Osteoblast (primary cell): ENCODE data around the gene AMIGO1. TPM values are rescaled to one million over a fixed set of nuclear protein-coding genes. Genes with fewer than 3 reads are reported as not detected.

Source experiments
- DNase-seq: peaks from one replicate; pipeline ENCODE4 v3.0.0; 2011; ENCODE audit warnings: low spot score, mixed read lengths; ENCODE audit not compliant: insufficient read length; ENCODE audit errors: missing footprints
- H2AFZ ChIP-seq: 2 replicates; pipeline ENCODE4 v1.6.0; 2011; ENCODE audit warnings: mild to moderate bottlenecking, low read length
- H3K27ac ChIP-seq: 2 replicates; pipeline ENCODE4 v1.5.1; 2011; ENCODE audit warnings: mild to moderate bottlenecking, low read depth, low read length, moderate library complexity
- H3K27me3 ChIP-seq: 2 replicates; pipeline ENCODE4 v1.6.0; 2012; ENCODE audit warnings: mild to moderate bottlenecking, control low read depth, inconsistent platforms, low read length, moderate library complexity; ENCODE audit not compliant: insufficient read depth
- H3K36me3 ChIP-seq: 2 replicates; pipeline ENCODE4 v1.5.1; 2011; ENCODE audit warnings: mild to moderate bottlenecking, low read length, control low read depth, moderate library complexity; ENCODE audit not compliant: insufficient read depth
- H3K4me1 ChIP-seq: 2 replicates; pipeline ENCODE4 v1.5.1; 2011; ENCODE audit warnings: mild to moderate bottlenecking, low read length, control low read depth, moderate library complexity; ENCODE audit not compliant: insufficient read depth
- H3K4me2 ChIP-seq: 2 replicates; pipeline ENCODE4 v1.6.0; 2011; ENCODE audit warnings: mild to moderate bottlenecking, low read length; ENCODE audit not compliant: insufficient read depth
- H3K4me3 ChIP-seq: fragments of 200-600 bp; sonication (generic); 3 replicates; pipeline ENCODE4 v1.5.1; 2012; ENCODE audit warnings: mild to moderate bottlenecking, low read length, inconsistent platforms; ENCODE audit not compliant: insufficient read depth
- H3K79me2 ChIP-seq: 2 replicates; pipeline ENCODE4 v1.6.0; 2012; ENCODE audit warnings: mild to moderate bottlenecking, low read length, control low read depth, inconsistent platforms; ENCODE audit not compliant: insufficient read depth
- H3K9me3 ChIP-seq: 2 replicates; pipeline ENCODE4 v1.5.1; 2011; ENCODE audit warnings: low read depth, low read length, control low read depth
- H4K20me1 ChIP-seq: 2 replicates; pipeline ENCODE4 v1.6.0; 2012; ENCODE audit warnings: mild to moderate bottlenecking, low read length, control low read depth; ENCODE audit not compliant: insufficient read depth
- total RNA-seq: library from RNA; depleted of rRNA; stranded (reverse); fragments of >200 nt; gene quantifications from 2 replicates; pipeline ENCODE4 v1.2.3, GENCODE V29; 2012
- TF ChIP-seq, protein P1 (sequence below): IDR thresholded peaks from 2 replicates; pipeline ENCODE4 v1.5.1; 2011; ENCODE audit warnings: mild to moderate bottlenecking, low read depth, low read length, moderate library complexity; ENCODE audit errors: extremely low read depth

Gene AMIGO1, protein sequence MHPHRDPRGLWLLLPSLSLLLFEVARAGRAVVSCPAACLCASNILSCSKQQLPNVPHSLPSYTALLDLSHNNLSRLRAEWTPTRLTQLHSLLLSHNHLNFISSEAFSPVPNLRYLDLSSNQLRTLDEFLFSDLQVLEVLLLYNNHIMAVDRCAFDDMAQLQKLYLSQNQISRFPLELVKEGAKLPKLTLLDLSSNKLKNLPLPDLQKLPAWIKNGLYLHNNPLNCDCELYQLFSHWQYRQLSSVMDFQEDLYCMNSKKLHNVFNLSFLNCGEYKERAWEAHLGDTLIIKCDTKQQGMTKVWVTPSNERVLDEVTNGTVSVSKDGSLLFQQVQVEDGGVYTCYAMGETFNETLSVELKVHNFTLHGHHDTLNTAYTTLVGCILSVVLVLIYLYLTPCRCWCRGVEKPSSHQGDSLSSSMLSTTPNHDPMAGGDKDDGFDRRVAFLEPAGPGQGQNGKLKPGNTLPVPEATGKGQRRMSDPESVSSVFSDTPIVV
- 2.1 and 2.5 TPM in 2 replicates for total RNA-seq

DNA sequence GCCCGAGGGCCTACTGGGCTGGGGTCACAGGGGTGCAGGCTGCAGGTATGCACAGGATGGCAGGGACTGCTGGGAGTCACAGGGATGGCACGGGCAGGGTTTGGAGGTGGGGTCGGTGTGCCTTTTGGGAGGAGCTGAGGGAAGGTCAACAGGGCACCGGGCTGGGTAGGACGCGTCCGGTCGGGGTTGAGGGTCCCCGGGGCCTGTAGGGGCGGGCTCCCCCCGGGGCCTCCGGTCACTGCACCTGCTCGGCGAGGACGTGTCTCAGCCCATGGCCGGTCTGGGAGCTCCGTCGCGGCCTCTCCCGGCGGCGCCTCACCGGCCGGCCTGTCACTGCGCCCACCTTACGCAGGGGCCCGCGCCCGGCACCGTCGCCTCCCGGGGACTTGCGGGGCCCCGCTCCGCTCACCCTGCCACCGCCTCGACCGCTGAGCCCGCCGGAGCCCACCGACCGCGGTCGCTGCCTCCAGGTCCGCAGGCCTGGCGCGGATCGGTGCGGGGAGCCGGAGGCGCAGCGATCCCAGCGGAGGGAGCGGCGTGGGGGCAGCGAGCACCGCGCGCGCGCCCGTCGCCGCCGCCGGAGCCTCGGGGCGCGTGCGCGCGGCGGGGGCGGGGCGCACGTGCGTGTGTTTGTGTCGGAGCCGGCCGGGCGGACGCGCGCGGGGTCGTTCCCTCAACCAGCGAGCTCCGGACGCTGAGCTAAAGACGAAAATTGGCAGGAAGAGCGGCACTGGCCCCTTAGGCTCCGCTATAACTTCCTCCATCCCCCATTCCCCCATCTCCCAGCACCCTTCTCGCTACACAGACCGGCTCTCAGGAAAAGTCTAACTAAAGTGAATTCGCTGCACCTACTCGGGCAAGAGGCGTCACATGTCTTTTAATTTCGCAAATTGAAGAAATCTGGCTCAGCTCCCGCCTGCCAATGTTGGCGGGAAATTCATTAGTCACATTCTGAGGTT lies at the start of gene AMIGO1:
AMIGO1 (minus strand) TSS at position 552 of the 959 bp plus-strand sequence. CDS start 815 bp downstream, outside the sequence.
- Histone ChIP-seq H4K20me1 (no peaks in the 10 kb centered on the region), H3K4me3 (peak within 1 kb of the TSS; percentile 77), H3K4me2 (peak within 1 kb of the TSS; percentile 94), H2AFZ (peak within 1 kb of the TSS; percentile 92), H3K36me3 (no peaks in the 10 kb centered on the region), H3K9me3 (no peaks in the 10 kb centered on the region), H3K27ac (no peak within 1 kb of the TSS), H3K4me1 (peaks cover 7% of the 10 kb centered on the region), H3K27me3 (peaks cover 11% of the 10 kb centered on the region), H3K79me2 (no peaks in the 10 kb centered on the region)
- TF ChIP-seq, protein P1, sequence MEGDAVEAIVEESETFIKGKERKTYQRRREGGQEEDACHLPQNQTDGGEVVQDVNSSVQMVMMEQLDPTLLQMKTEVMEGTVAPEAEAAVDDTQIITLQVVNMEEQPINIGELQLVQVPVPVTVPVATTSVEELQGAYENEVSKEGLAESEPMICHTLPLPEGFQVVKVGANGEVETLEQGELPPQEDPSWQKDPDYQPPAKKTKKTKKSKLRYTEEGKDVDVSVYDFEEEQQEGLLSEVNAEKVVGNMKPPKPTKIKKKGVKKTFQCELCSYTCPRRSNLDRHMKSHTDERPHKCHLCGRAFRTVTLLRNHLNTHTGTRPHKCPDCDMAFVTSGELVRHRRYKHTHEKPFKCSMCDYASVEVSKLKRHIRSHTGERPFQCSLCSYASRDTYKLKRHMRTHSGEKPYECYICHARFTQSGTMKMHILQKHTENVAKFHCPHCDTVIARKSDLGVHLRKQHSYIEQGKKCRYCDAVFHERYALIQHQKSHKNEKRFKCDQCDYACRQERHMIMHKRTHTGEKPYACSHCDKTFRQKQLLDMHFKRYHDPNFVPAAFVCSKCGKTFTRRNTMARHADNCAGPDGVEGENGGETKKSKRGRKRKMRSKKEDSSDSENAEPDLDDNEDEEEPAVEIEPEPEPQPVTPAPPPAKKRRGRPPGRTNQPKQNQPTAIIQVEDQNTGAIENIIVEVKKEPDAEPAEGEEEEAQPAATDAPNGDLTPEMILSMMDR, result no peak
- DNase-seq, result peak; percentile 98

DNA sequence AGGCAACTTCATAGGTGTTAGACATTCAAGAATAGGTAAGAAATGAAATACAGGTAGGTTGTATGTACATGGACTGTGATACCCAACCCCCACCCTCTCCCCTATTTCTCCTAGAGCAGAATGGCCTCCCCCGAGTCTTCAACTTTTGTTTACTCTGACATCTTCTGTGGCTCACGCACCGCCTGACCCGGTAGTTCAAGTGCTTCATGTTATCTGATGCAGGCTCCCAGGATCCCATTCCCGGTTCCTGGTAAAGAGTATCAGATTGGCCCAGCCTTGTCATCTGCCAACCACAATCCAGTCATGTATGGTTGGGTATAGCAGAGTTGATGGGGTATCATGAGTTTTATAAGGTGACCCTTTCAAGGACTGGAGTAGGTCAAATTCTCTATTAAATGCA lies 48.0 kb upstream of the AMIGO1 start:
- Histone ChIP-seq H3K4me3 (no peak overlapping the region), H3K4me2 (no peak overlapping the region), H2AFZ (no peak overlapping the region), H3K79me2 (peaks cover 100% of the 10 kb centered on the region), H3K27me3 (no peaks in the 10 kb centered on the region), H3K9me3 (no peaks in the 10 kb centered on the region), H4K20me1 (peaks cover 77% of the 10 kb centered on the region), H3K27ac (no peak overlapping the region), H3K4me1 (no peaks in the 10 kb centered on the region), H3K36me3 (no peaks in the 10 kb centered on the region)
- no peak for DNase-seq
- TF ChIP-seq, protein P1, result no peak

DNA sequence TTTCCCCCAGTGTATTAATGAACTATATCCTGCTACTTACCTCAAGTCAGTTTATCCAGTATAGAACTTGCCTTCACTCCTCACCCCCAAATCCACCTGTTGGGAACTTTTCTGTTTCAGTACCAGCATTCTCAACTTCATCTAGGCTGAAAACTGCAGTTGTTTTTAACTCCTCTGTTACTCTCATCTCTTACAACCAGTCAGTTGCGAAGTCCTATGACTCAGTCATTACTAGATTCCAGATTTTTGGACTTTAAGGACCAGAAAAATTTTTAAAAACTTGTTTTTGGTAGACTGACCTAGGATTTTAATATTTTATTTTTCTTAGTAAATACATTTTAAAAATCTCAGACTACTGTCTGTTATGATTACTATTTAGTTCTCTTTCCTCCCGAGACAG lies 47.0 kb upstream of the AMIGO1 start:
- Histone ChIP-seq H3K27me3 (no peaks in the 10 kb centered on the region), H3K4me3 (no peak overlapping the region), H3K4me2 (no peak overlapping the region), H2AFZ (no peak overlapping the region), H3K36me3 (no peaks in the 10 kb centered on the region), H3K27ac (no peak overlapping the region), H4K20me1 (peaks cover 76% of the 10 kb centered on the region), H3K79me2 (peaks cover 100% of the 10 kb centered on the region), H3K9me3 (no peaks in the 10 kb centered on the region), H3K4me1 (no peaks in the 10 kb centered on the region)
- TF ChIP-seq, protein P1, result no peak
- DNase-seq, result peak; percentile 19
